Mesodermal cell (in vitro differentiated cells): ENCODE measurements around the gene SYT15.

Source experiments
- H3K27ac ChIP-seq: 2 replicates; pipeline ENCODE4 v1.7.0; 2013; ENCODE audit warnings: mild to moderate bottlenecking, low read depth, low read length, moderate library complexity; ENCODE audit not compliant: severe bottlenecking
- H3K36me3 ChIP-seq: 2 replicates; pipeline ENCODE4 v1.7.1; 2013; ENCODE audit warnings: mild to moderate bottlenecking, low read length, moderate library complexity; ENCODE audit not compliant: control insufficient read depth, insufficient read depth
- H3K4me1 ChIP-seq: one replicate; pipeline ENCODE4 v1.7.1; 2013; ENCODE audit warnings: mild to moderate bottlenecking, low read length; ENCODE audit not compliant: insufficient read depth, control insufficient read depth, poor library complexity, severe bottlenecking
- H3K4me3 ChIP-seq: 2 replicates; pipeline ENCODE4 v1.7.0; 2013; ENCODE audit warnings: low read length, control low read depth, mild to moderate bottlenecking; ENCODE audit not compliant: insufficient read depth, poor library complexity, severe bottlenecking; ENCODE audit errors: extremely low read depth
- H3K9me3 ChIP-seq: 2 replicates; pipeline ENCODE4 v1.7.1; 2013; ENCODE audit warnings: mild to moderate bottlenecking, low read length, moderate library complexity; ENCODE audit not compliant: control insufficient read depth
- WGBS, 2 experiments: methylation state at CpG; one replicate each; pipeline ENCODE4 v1.1.5; 2013; ENCODE audit warnings: missing lambda C conversion rate in 2 of 2; ENCODE audit not compliant: insufficient coverage in 2 of 2; 5-methylcytosine and 5-hydroxymethylcytosine counted together

The SYT15 gene

GRCh38 chr10:46546591-46547540, 32.1 kb upstream of the SYT15 start:
- H3K9me3 ChIP-seq = no peaks in the 10 kb centered on the region
- no peaks in the 10 kb centered on the region for H3K4me1 ChIP-seq
- H3K4me3 ChIP-seq = no peak overlapping the region
- H3K27ac ChIP-seq = no peak overlapping the region
- 83 to 89% methylated on average over 11 of the region's 11 CpGs for WGBS, 2 experiments
- H3K36me3 ChIP-seq = no peaks in the 10 kb centered on the region

- Histone ChIP-seq H3K36me3 (no peaks in the 10 kb centered on the region), H3K9me3 (no peaks in the 10 kb centered on the region), H3K4me3 (no peak overlapping the region), H3K4me1 (no peaks in the 10 kb centered on the region), H3K27ac (no peak overlapping the region)
- WGBS, 2 experiments = 70 to 73% methylated on average over 11 of the region's 11 CpGs
Measured at GRCh38 chr10:46547541-46548497, 31.1 kb upstream of the SYT15 start.

DNA sequence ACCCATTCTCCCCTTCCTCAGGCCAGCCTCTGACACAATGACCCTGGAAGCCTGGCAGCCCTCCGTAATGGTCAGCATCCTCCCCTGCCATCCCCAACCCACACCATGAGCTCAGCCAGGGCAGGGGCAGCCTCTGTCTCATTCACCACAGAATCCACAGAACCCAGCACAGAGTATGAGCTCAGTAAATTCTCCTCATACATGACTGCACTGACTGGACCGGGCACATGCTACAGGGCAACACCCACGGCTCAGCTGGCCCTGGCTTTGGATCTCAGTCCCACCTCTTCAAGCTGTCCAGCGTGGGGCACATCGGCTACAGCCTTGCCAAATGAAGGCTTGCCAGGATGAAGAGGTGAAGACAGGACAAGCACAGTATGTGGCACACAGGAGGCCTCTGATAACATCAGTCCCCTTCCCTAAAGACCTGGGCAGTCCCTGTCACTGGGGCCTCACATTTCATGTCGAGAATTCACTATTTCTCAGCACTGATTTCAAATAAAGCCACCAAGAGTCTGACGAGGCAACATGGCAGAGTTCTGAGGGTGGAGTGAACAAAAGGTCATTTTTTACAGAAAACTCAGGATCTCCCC, 30.3 kb upstream of the SYT15 start:
- H3K4me1 ChIP-seq = no peaks in the 10 kb centered on the region
- H3K36me3 ChIP-seq = no peaks in the 10 kb centered on the region
- WGBS, 2 experiments = 87% methylated on average over 7 of the region's 7 CpGs
- H3K9me3 ChIP-seq = no peaks in the 10 kb centered on the region
- no peak overlapping the region for H3K27ac ChIP-seq
- no peak overlapping the region for H3K4me3 ChIP-seq

- 87 to 89% methylated on average over 31 of the region's 31 CpGs for WGBS, 2 experiments
- no peaks in the 10 kb centered on the region for H3K9me3 ChIP-seq
- H3K36me3 ChIP-seq = no peaks in the 10 kb centered on the region
- H3K4me3 ChIP-seq = no peak overlapping the region
- H3K4me1 ChIP-seq = no peaks in the 10 kb centered on the region
- no peak overlapping the region for H3K27ac ChIP-seq
Measured at GRCh38 chr10:46549171-46550075, 29.5 kb upstream of the SYT15 start.

GRCh38 chr10:46550076-46550790, 28.7 kb upstream of the SYT15 start:
- H3K27ac ChIP-seq = no peak overlapping the region
- no peaks in the 10 kb centered on the region for H3K9me3 ChIP-seq
- WGBS, 2 experiments = 87 to 90% methylated on average over 20 of the region's 20 CpGs
- H3K4me3 ChIP-seq = no peak overlapping the region
- no peaks in the 10 kb centered on the region for H3K36me3 ChIP-seq
- peaks cover 1% of the 10 kb centered on the region for H3K4me1 ChIP-seq

DNA sequence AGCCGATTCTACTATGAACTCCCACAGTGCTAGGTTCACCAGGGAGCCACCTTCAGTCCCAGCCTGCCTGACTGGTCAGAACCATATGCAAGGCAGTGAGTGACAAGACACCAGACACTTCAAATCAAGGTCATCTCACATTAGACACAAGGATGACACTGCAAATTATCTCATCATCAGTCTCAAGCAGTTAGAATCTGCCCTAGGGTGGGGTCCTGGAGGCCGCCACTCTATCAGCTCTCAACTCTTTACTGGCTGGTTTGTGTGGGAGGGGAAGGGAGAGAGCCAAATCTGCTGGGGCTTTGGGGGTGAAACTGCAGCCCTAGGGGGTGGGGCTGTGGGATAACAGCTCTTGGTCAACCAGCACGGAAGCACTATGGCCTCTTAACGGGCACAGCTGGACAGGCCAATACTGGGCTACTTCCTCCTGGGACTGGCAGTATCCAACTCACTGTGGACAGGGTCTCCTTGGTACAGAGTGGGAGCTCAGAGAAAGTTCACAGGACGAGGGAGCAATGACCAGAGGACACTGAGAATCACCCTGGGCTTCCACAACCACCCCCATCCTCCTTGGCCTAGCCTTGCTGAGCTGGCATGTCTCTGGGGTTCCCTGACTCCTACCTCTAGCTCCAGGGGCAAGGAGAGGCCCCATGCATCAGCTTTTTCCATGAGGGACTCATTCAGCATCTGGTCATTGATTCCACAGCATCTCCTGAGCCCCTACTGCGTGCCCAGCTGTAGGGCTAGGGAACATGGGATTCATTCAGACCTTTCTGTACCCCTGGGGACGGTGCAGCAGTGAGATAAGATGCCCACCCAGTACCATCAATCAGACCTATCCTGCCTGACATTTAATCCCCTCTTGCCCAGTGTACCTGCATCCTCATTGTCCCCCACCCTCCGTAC, 27.9 kb upstream of the SYT15 start:
- no peak overlapping the region for H3K4me3 ChIP-seq
- H3K9me3 ChIP-seq = no peaks in the 10 kb centered on the region
- peaks cover 9% of the 10 kb centered on the region for H3K4me1 ChIP-seq
- H3K36me3 ChIP-seq = no peaks in the 10 kb centered on the region
- 82 to 84% methylated on average over 7 to 8 of the region's 8 CpGs for WGBS, 2 experiments
- H3K27ac ChIP-seq = no peak overlapping the region

- no peaks in the 10 kb centered on the region for H3K9me3 ChIP-seq
- no peak overlapping the region for H3K27ac ChIP-seq
- H3K36me3 ChIP-seq = no peaks in the 10 kb centered on the region
- peaks cover 9% of the 10 kb centered on the region for H3K4me1 ChIP-seq
- H3K4me3 ChIP-seq = no peak overlapping the region
- 90 to 92% methylated on average over 12 of the region's 12 CpGs for WGBS, 2 experiments
Measured at GRCh38 chr10:46551701-46552525, 27.0 kb upstream of the SYT15 start.

DNA sequence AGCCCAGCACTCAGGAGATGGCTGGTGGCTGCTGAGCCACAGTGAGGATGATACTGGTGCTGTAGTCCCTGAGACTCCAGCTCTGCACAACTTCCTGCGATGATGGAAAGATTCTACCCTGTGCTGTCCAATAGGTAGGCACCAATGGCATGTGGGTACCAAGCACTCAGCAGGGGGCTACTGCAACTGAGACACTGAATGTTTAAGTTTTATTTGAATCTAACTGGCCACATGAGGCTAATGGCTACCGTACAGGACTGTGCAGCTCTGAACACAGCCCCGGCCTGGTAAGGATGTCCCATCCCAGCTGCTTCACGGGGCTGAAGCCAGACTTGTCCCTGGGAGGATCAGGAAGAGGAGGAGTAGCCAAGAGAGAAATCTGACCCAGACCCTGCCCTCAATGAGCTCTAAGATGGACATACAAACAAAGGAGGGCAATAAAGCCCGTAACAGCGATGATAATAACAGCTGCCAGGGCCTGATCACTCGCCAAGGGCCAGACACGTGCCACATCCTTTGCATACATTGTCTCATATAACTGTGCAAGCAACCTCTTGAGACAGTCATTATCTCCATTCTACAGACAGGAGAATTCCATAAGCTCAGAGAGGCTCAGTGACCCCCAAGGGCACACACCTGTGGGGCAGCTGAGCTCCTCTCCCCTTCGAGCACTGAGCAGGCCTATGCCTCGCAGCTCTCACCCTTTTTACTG, 26.2 kb upstream of the SYT15 start:
- 91 to 94% methylated on average over 10 of the region's 10 CpGs for WGBS, 2 experiments
- H3K9me3 ChIP-seq = no peaks in the 10 kb centered on the region
- H3K27ac ChIP-seq = no peak overlapping the region

More for the DNA sequence above, 26.2 kb upstream of the SYT15 start:
- peaks cover 9% of the 10 kb centered on the region for H3K4me1 ChIP-seq
- no peak overlapping the region for H3K4me3 ChIP-seq
- H3K36me3 ChIP-seq = no peaks in the 10 kb centered on the region
